NCI-H187 treated with DMSO at 0.1 percent for 48 hours (cell line): Measurements from ENCODE around the gene KCP.

Experiments used
- DNase-seq: peaks from one replicate; lab custom pipeline; 2025; lab: John Stamatoyannopoulos, UW

The KCP gene

DNA sequence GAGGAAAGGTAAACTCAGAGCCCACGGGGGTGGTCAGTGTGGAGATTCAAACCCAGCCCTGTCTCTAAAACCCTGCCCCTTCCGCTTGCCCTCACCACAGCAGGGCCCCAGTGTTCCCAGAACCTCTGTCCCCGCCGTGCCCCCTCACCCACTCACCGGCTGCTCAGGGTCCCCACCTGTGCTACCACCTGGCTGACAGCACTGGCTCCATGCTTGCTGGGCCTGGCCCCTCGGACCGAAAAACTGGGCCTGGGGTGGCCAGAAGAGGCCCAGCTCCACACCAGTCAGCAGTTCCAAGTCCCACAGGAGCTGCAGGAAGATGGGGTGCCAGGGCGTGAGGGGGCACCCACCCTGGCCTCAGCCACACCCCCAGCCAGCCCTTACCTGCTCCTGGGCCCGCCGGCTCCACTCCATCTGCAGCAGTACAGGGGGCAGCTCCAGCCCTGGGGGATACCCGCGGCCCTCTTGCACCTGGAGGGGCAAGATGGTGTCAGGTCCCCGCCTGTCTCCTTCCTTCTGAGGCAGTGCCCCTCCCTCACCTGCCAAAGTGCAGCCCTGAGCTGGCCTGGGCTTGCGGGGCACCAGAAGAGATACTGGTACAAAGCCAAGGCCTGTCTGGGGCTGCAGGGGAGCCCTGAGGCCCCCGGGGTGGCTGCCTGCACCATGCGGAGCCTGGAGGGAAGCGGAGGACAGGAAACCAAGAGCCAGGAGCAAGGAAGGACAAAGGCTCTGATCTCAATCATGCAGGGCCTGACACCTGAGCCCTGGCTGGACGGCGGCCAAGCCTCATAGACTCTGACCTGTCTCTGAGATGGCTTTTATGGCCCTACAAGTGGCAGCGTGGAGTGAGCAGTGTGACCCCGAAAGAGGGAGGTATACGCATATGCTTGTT, 36.1 kb downstream of the KCP start:
- DNase-seq = no peak

DNA sequence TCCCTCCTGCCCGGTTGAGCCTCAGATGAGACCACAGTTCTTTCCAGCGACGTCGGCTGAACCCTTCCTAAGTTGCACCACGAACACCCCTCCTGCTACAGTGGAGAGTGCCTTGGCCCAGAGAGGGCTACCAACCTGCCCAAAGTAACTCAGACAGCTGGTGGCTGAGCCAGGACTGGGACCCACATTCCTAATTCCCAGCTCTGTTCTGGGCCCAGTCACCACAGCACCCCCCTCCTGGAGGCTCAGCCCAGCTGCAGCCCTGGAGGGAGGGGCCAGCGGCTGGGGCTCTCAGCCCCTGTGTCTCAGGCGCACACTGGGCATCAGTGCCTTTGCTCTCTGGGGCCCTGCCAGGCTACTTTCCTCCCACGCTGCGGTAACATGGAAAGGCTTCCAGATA, 37.3 kb downstream of the KCP start:
- no peak for DNase-seq

DNA sequence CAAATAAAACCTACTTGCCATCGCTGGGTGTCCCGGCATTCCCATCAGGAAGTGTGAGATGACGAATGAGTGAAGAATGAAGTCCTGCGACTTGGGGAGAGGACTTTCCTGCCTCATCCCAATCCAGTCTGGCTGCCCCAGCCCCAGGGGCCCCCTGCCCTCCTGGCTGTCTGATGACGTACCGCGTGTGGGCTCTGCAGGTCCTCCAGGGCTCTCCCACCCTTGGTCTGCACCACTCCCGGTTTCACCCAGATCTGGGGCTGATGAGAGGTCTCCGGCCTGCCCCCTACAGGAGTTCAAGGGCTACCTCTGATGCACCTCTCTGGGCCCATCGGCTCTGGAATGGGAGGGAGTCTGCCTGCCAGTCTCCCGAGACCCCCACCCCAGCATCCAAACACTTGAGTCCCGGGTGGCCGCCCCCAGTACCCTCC, 38.1 kb downstream of the KCP start:
- no peak for DNase-seq

DNA sequence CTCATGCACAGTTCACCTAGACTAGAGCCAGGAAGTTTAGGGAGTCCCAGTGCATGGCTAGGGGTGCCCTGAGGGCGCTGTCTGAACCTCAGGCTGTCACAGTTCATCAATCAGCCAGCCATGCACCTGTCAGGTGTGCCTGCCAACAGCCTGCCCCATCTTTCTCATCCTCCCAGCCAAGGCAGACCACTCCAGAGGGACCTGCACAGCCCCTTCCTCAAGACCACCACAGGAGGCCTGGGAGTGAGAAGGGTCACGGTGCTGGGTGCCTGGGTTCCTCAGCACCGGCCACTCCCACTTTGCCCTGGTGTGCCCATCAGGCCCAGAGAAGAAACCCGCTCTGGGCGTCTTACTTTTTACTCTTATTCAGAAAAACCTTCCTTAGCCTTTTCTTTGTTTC, 39.5 kb downstream of the KCP start:
- no peak for DNase-seq

DNA sequence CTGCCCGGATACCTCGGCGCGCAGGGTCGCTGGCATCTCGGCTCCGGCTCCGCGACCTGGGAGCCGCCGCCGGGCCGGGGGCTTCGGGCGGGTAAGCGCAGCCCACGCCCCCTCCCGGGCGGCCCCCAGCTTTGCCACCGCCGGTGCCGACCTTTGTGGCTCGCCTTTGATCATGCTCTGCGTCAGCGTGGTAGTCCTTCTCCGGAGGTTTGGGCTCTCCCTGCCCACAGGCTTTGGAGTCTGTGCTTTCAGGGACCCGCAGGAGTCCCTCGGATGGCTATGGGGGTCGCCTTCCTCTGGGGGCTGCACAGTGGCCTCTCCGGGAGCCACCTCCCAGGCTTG, 40.6 kb downstream of the KCP start:
- DNase-seq = no peak

DNA sequence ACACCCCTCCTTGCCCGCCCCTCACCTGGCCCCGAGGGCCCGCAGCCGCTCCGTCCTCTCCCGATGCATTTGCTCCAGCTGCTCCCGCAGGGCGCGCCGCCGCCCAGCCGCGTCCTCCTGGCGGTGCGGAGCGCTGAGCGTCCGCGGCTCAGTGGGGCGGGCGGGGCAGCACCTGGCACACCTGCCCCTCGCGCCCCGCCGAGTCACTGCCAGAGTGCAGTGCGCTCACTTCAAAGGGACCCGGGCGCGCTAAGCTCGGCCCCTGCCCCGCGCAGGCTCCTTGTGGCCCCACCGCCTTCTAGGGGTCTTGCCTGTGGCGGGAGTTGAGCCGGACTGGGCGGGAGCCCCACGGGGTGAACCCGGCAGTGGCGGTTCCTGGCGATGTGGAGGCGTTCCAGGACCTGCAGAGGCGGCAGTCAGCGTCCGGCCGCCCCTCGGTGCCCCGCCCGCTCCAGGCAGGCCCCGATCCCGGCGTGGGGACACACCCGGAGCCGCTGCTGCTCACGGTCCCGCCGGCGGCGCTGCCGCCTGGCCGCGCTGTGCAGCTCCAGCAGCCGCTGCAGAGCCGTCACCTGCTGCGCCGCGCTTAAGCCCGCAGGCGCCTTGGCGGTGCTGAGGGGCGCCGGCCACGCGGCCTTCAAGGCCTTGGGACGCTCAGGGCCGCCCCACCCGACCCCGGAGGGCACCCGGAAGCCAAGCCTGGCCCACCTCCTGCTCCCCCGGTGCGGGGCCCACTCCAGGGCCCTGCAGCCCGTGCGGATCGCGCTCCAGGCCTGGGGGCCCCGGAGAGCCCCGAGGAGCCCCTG, 41.2 kb downstream of the KCP start:
- DNase-seq = no peak

DNA sequence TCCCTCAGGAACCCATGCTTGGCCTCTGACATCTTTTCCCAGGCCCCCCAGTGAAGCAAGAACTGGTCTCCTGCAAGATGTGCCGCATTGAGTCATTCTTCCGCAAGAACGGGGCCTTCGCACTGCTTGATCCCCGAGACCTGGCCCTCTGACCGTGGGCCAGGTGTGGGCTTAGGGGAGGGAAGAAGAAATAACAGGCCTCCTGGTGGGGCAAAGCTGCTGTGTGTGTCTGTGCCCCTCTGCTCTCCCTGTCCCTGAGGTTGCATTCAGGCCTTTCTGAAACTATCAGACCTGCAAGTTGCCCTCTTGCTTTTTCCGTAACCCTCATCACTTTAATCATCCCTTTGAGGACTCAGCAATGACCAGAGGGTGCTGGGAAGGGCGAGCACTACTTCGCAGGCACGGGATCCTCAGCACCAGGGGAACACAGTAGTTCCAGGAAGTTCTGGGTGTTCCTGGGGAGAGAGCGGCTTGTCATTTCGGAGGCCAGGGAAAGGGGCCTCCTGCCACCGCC, 41.8 kb downstream of the KCP start:
- DNase-seq = no peak

DNA sequence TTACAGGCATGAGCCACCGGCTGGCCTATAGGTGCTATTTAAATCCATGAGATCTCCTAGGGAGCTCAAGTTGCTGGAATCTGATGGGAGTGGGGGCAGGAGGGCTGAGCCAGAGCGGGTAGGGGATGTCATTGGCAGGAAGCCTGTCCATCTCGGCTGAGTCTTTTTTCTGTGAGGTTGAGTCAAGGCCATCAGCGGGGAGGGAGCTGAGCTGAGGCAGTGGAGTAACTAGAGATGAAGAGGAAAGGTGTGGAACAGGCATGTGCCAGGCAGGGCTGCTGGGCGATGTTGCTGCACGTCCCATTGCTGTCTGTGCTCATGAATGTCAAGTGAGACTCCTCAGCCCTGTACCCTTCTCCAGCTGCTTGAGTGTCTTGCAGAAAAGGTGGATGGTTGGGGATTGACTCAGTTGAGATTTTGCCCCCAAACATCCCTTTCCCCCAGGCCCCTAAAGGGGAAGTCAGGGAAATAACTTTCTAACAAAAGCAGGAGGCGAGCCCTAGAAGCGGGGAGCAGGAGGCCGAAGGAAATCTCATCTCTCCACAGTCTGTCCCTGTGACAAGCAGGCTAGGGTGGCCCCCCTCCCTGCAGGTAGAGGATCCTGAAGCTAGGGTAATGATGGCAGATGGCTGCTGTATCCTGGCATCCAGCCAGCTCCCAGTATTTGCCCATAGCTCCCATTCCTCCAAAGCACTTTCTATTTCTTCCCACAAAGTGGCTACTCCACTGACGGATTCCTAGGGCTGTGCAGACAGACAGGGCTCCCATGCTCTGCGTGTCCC, 42.5 kb downstream of the KCP start:
- peak; percentile 83 for DNase-seq

DNA sequence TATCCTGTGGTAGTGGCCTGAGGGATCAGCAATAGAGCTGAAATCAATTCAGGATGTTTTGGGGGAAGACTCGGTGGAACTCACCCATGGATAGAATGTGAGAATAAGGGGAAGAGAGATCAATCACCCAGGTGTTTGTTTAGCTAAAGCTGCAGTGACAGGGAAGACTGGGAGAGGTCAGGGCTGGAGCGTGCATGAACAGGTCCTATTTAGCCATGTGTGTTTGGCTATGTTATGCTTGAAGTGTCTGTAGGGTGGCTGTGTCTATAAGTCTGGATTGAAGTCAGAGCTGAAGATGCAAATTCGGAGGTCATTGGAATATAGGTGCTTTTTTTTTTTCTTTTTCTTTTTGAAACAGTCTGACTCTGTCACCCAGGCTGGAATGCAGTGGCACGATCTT, 43.3 kb downstream of the KCP start:
- no peak for DNase-seq

DNA sequence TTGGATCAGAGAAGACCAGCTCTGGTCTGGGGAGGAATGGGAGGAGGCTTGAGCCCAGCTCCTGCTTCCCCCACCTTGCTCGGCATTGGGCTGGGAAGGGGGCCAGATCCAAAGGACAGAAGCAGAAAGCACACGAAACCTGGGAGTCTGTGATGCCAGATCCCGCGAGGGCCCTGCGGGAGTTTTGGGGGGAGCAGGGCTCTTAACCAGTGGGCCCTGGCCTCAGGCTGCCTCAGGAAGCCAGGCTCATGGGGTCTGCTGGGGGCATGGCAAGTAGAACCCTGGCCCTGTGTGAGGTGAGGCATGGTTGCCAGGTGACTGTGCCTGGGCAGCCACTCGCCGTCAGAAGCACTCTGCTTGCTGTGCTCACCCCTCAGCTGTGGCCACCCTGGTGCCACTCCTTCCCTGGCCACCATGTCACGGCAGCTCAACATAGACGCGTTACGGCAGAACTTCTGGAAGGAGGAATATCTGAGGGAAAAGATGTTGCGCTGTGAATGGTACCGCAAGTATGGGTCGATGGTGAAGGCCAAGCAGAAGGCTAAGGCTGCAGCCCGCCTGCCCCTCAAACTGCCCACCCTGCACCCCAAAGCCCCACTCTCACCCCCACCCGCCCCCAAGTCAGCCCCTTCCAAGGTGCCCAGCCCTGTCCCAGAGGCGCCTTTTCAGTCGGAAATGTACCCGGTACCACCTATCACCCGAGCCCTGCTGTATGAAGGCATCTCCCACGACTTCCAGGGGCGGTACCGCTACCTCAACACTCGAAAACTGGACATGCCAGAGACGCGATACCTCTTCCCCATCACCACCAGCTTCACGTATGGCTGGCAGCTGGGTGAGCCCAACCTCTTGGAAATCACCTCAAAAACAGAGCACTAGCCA, 44.3 kb downstream of the KCP start:
- DNase-seq = no peak

DNA sequence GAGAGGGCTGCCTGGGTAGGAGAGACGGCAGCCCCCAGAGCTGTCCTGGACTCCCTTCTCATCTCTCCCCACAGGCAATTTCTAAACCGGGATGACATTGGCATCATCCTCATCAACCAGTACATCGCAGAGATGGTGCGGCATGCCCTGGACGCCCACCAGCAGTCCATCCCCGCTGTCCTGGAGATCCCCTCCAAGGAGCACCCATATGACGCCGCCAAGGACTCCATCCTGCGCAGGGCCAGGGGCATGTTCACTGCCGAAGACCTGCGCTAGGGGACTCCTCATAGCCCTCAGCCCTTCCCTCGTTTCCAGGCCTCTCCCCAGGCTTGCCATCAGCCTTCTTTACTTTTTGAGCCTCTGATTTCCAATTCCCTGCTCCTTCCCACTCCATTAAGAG, 45.2 kb downstream of the KCP start:
- DNase-seq = no peak

DNA sequence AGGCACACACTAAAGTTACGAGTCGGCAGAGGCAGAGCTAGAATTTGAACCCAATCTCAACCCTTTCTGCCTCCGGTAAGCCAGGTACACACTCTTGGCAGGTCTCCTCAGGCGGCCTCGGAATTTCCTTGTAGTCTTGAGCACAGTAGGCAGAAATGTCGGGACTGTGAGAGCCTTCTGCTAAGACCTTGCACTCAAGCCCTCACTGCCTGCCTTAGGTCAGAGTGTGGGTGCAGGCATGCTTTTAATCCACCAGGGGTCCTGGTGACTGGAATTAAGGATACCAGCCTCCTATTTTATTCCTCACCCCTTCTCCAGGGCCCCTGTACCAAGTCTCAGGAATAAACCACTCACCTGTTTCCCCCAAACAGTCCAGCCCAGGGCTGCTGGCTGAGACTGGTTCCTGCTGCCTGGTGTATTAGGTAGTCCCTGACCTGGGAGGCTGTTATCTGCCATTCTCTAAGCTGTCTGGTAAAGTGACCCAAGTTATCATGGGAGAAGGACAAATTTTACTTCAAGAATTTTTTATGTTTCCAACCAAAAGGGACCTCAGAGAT, 47.0 kb downstream of the KCP start:
- no peak for DNase-seq

DNA sequence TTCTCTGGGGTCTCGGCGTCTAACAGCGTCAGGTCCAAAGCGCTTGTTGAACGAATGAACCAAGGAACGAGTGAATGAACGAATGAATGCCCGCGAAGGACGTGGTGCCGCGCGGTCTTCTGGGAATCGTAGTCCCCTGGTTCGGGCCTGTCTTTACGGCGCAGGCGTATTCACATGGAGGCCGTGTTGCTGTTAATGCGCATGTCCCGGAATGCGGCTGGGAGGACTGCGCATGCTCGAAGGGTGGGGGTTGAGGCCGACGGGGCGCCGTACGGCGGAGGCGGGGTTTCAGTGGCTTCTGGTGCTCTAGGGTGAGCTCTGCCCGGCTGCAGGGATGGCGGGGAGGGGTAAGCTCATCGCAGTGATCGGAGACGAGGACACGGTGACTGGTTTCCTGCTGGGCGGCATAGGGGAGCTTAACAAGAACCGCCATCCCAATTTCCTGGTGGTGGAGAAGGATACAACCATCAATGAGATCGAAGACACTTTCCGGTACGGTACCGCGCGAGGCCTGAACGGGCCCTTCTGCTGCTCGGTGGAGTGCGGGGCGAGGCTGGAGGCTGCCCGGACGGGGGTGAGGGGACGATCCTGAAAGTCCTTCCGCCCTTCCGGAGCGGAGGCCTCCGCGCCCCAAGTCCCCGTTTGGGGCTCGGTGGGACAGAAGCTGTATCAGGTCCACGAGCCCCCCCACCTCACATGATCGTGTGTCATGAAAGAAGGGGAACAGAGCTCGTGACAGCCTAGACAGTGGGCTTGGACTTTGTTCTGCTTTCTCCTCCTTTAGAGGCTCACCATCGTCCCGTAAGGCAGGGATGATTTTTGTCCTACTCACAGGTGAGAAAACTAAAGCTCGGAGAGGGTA, 47.7 kb downstream of the KCP start, which contains the start of gene ATP6V1F:
Gene ATP6V1F (plus strand): TSS at position 286 of the 862 bp plus-strand sequence. CDS start 49 bp downstream, at position 335.
- DNase-seq = peak; percentile 92

DNA sequence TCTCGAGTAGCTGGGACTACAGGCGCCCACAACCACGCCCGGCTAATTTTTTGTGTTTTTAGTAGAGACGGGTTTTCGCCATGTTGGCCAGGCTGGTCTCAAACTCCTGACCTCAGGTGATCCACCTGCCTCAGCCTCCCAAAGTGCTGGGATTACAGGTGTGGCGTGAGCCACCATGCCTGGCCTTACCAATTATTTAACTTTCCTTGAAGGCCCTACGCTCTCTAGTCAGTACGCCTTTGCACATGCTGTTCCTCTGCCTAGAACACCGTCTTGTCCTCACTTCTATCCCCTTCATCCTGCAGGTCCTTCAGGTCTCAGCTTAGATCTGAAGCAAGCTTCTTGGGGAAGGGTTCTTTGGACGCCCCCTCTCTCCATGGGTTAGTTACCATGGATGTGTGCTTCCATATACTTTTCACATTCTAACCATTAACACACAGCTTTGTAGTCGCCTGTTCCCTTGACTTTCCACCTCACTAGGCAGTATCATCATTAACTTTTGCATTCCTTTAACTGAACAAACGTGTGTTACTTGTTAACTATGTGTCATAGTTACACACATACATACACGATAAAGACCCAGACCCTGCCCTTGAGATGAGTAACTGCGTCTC, 48.4 kb downstream of the KCP start:
- DNase-seq = no peak

DNA sequence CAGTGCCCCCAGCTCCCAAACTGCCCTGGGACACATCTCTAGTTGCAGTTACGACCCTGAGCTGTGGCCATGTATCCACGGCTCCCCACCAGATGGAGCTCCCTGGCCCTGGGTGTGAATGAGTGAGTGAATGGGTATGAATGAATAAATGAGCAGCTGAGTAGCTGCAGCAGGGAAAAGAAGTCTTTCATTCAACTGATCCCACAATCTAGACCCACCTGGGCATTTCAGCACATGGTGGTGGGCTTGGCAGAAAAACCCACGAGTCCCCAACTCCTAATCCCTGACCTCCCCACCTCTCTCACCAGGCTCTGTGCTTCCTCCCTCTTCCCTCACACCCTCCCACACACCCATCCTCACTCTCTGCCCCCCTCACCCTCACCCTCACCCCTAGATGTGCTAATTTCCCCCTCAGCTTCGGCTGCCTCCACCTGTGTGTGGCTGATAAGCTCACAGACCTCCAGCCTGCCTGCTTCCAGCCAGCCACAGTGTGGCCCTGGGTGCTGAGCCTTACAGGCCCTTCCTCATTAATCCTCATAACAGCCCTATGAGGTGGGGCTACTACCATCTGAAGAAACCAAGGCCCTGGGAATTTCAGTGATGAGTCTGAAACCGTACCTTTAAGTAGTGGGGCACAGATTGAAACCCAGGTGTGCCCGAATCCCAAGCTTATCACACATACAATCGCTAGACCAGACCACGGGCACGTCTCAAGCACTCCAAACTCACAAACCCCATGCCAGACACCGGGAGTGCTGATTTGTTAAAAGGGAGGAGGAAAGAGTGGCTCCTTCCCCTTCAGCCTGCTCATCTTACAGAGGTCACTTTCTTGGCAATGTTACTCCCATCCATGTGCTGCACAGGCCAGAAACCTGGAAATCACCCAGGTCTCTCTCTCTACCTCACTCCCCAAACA, 50.1 kb downstream of the KCP start:
- DNase-seq = no peak

DNA sequence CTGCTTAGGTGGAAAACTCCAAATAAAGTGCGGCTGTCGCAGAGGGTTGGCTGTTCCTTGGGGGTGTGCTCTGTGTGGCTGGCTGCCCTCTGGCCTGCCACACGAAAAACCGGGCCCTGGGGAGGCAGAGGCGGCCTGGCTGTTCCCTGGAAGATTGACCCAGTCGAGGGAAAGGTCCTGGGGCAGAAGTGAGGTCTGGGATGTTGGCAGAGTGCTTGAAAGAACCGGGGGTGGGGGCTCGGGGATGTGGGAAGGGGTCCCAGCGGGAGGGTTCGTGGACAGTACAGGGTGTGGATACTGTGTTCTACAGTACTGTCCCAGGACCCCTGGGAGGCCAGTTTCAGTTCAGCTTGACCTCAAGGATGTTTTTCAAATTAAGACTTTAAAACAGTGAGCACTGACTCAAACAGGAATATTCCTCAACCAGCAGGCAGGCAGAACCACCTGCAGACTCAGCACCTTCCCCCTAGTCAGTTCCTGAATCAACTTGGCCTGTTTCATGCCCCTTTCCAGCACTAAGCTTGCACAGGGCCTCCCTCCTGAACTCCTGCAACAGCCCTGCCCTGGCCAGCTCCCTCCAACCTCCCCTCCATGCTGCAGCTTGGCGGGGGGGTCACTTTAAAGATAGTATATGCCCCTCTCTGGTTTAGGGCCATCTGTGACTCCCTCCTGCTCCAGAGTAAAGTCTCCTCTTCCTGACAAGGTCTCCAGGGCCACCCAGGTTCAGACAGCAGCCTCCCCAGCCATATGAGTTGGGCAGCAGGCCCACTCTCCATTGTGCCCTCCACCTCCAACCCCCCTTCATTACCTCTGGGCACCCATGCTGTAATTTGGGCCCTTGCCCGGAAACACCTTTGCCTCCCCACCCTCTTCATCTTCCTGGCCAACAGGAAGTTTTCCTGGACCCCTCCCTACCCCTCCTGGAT, 51.0 kb downstream of the KCP start:
- DNase-seq = no peak
